Thoracic aorta (tissue), 2 donors: Measurements from ENCODE around the gene CUX1. TPM values are rescaled to one million over a fixed set of nuclear protein-coding genes. Genes with fewer than 3 reads are reported as not detected.

Experiments used
- ATAC-seq: fragments of 150-250 bp; one replicate; pipeline ENCODE4 v1.8.0; 2017; ENCODE audit warnings: low read depth; ENCODE audit not compliant: insufficient number of reproducible peaks, low FRiP score
- DNase-seq: peaks from one replicate; pipeline ENCODE4 v3.0.0-alpha.2; 2020; ENCODE audit warnings: low spot score
- H3K27ac ChIP-seq, 2 donors: fragments of 200-600 bp; sonication (generic); 1 replicate in 1 of 2; 2 replicates in 1 of 2; pipeline ENCODE4 v1.5.1; 2016; ENCODE audit warnings: mild to moderate bottlenecking in 2 of 2, moderate library complexity in 2 of 2
- H3K27me3 ChIP-seq: fragments of 200-600 bp; sonication (generic); replicated peaks from 2 replicates; pipeline ENCODE4 v1.6.0; 2016; ENCODE audit warnings: mild to moderate bottlenecking; ENCODE audit not compliant: insufficient read depth
- H3K36me3 ChIP-seq: fragments of 200-600 bp; sonication (generic); one replicate; pipeline ENCODE4 v1.5.1; 2016
- H3K4me1 ChIP-seq, 2 donors: fragments of 200-600 bp; sonication (generic); 1 replicate in 1 of 2; 2 replicates in 1 of 2; pipeline versions ENCODE4 v1.5.1 to v1.6.0; 2016; ENCODE audit warnings: low read depth in 2 of 2, mild to moderate bottlenecking in 1 of 2; ENCODE audit not compliant: control insufficient read depth in 1 of 2
- H3K4me3 ChIP-seq: fragments of 200-600 bp; sonication (generic); 2 replicates; pipeline ENCODE4 v1.5.1; 2016; ENCODE audit warnings: mild to moderate bottlenecking
- H3K9me3 ChIP-seq: fragments of 200-600 bp; sonication (generic); 2 replicates; pipeline ENCODE4 v1.5.1; 2016
- total RNA-seq, 2 donors: library from RNA; depleted of rRNA; stranded (reverse); fragments of >200 nt; gene quantifications; one replicate each; pipeline versions ENCODE4 v1.1.0 to v1.2.3, GENCODE V29; 2016
- TF ChIP-seq, protein P1 (sequence below): fragments of 200-600 bp; sonication (generic); IDR thresholded peaks from one replicate; pipeline ENCODE4 v1.5.1; 2019; ENCODE audit warnings: antibody characterized with exemption

Gene CUX1
- total RNA-seq, 2 donors from 2014 or later: 85.0 to 179 TPM

DNA sequence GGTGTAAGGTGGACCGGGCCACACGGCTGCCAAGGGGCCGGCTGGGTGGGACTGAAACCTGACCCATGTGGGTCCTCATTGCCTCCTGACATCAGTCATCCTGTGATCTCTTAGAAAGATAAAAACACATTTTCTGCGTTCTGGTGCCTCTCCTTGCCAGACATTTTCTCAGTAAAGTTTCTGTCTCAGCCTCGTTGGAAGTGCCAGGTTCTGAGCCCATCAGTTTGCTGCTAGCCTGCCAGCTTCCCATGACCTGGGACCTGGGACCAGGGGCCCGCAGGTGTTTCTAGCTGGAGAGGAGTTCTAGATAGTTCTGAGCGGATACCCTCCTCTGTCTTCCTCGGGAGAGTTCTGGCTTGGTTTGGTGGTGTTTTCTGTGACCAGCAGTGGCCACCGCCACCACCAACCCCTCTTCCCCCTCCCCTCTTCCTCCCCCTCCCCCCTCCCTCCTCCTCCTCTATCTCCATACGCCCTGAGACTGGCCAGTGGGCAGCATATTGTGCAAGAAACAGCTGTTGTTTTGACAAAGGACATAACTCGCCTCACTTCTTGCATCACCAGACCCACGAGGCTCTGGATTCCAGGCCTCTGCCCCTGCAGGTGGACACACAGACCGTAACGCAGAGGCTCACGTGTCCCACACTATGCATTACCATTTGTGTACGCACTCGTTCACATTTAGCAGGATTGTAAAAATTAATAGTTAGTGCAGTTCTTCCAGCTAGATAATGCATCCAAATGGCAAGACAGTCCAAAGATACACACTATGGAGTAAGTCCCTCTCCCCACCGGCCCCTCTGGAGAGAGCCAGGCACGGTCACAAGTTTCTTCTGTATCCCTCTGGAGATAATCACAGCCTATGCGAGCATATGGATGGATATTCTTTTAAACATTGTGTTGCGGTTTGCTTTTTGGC is 94.6 kb downstream of the CUX1 start:
- H3K27me3 ChIP-seq: no peaks in the 10 kb centered on the region
- H3K36me3 ChIP-seq: peaks cover 4% of the 10 kb centered on the region
- no peaks in the 10 kb centered on the region for H3K9me3 ChIP-seq
- TF ChIP-seq, protein P1, sequence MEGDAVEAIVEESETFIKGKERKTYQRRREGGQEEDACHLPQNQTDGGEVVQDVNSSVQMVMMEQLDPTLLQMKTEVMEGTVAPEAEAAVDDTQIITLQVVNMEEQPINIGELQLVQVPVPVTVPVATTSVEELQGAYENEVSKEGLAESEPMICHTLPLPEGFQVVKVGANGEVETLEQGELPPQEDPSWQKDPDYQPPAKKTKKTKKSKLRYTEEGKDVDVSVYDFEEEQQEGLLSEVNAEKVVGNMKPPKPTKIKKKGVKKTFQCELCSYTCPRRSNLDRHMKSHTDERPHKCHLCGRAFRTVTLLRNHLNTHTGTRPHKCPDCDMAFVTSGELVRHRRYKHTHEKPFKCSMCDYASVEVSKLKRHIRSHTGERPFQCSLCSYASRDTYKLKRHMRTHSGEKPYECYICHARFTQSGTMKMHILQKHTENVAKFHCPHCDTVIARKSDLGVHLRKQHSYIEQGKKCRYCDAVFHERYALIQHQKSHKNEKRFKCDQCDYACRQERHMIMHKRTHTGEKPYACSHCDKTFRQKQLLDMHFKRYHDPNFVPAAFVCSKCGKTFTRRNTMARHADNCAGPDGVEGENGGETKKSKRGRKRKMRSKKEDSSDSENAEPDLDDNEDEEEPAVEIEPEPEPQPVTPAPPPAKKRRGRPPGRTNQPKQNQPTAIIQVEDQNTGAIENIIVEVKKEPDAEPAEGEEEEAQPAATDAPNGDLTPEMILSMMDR: no peak
- DNase-seq (no peak), ATAC-seq (no peak)
- no peak overlapping the region for H3K27ac ChIP-seq
- peaks cover 8 to 25% of the 10 kb centered on the region in 2 donors for H3K4me1 ChIP-seq
- no peak overlapping the region for H3K4me3 ChIP-seq

DNA sequence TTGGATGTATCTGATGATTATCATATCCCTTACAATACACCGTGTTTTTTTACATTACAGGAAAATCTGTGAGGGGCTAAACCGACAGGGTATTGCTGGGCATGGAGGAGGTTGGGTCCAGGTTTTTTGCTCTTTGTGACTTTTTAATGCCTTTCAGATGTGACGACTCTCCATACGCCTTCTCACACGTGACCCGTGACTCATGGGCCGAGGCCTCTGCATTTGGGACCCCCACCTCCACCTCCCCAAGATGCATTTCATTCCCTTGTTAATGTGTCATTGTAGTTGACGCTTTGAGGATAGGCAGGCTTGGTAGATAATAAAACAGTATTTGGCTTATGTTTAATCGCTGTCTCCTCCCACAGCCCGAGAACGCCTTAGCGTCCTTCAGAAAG is 95.3 kb downstream of the CUX1 start:
- H3K36me3 ChIP-seq: peaks cover 4% of the 10 kb centered on the region

DNA sequence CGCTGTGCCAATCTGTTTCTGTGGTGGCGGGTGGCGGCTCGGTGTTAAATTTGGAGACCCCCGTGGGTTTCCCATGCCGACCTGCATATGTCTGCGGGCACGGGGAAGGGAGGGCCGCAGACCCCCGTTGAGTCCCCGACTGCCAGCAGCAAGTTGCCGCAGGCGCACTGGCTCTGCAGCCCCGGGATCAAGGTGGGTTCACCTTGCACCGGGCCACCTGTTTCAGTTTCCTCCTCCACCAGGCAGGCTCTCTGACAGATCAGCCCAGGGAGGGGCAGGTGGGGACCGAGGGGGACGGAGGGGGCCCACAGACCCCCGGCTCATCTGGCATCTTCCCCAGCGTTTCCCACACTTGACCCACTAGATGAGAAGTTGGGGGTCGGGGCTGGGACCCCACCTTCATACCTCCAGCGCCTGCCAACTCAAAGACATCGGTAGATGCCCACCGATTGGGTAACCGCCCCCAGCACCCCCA is 95.9 kb downstream of the CUX1 start:
- H3K4me3 ChIP-seq: peak overlapping the region; percentile 56
- ATAC-seq (no peak), DNase-seq (no peak)
- H3K4me1 ChIP-seq: peaks cover 8 to 25% of the 10 kb centered on the region in 2 donors
- H3K27ac ChIP-seq: no peak overlapping the region
- no peaks in the 10 kb centered on the region for H3K9me3 ChIP-seq
- H3K27me3 ChIP-seq: no peaks in the 10 kb centered on the region
- H3K36me3 ChIP-seq: peaks cover 10% of the 10 kb centered on the region
- TF ChIP-seq, protein P1: no peak

More for the DNA sequence above, 95.3 kb downstream of the CUX1 start:
- Histone ChIP-seq H3K4me1 (peaks cover 8 to 25% of the 10 kb centered on the region in 2 donors), H3K27ac (no peak overlapping the region), H3K27me3 (no peaks in the 10 kb centered on the region), H3K4me3 (no peak overlapping the region), H3K9me3 (no peaks in the 10 kb centered on the region)
- DNase-seq (no peak), ATAC-seq (no peak)
- TF ChIP-seq, protein P1: no peak

DNA sequence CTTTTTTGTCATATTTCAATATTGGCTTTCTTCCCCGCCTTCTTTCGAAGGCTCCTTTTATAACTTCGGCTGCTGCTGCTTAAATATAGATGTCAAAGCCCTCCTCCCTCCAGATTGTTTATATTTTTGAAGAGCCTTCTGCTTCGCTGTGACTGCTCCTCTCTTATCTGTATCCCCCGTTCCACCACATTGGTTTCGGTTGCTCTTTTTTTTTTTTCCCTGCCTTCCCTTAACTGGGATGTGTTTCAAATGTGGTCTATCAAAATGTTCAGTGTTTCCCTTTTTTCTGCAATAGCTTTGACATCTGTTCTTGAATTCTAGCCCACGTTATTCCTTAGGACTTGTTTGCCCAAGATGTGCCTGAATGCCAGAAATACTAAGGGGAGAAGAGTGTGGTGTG is 96.4 kb downstream of the CUX1 start:
- no peak for DNase-seq
- TF ChIP-seq, protein P1: no peak
- no peak for ATAC-seq
- Histone ChIP-seq H3K9me3 (no peaks in the 10 kb centered on the region), H3K4me3 (peak overlapping the region; percentile 56), H3K27me3 (no peaks in the 10 kb centered on the region), H3K27ac (no peak overlapping the region), H3K4me1 (peaks cover 8 to 25% of the 10 kb centered on the region in 2 donors), H3K36me3 (peaks cover 16% of the 10 kb centered on the region)

DNA sequence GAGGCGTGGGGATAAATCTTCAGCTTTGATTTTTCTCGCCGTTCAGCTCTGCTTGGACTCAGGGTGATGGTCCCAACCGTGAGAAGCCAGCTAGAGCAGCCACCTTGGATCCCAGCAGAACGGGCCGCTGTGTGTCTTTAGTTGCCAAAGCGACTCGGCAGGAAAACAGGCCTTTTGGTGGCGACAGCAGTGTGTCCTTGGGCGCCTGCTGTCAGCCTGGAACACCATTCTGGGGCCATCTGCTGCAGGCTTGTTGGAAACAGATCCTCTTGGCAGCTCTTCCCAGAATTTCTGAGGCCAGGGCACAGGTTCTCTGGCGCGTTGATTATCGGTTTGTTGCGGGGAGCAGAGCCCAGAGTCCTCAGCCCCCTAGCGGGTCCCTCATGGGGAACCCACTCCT is 97.6 kb downstream of the CUX1 start:
- Histone ChIP-seq H3K27me3 (no peaks in the 10 kb centered on the region), H3K4me1 (peaks cover 8 to 25% of the 10 kb centered on the region in 2 donors), H3K9me3 (no peaks in the 10 kb centered on the region), H3K4me3 (no peak overlapping the region), H3K27ac (no peak overlapping the region), H3K36me3 (peaks cover 16% of the 10 kb centered on the region)
- TF ChIP-seq, protein P1: no peak
- ATAC-seq (no peak), DNase-seq (no peak)
